GM13976 (cell line): ENCODE results near the gene CCT7.
A peak's percentile ranks its signal among the peaks of the same experiment; 100 is the strongest.
"Not testable (repeated sequence)": the region's sequence is repeated elsewhere in the genome, so short reads cannot be mapped to it uniquely, and the experiment has no call there.

ENCODE experiments used
- DNase-seq: peaks from one replicate; pipeline ENCODE4 v3.0.0; 2012; ENCODE audit warnings: low spot score
- in situ Hi-C: fragments of 300-500 bp; cut with MboI; formaldehyde crosslinking; loops from one replicate; pipeline ENCODE4 v1.12.0; 2022; ENCODE audit warnings: low sequenced_read_pairs, mixed read lengths, inconsistent platforms; ENCODE audit not compliant: unreplicated experiment
- TF ChIP-seq, protein P1 (sequence below): IDR thresholded peaks from 2 replicates; pipeline ENCODE4 v1.5.1; 2012; ENCODE audit warnings: borderline replicate concordance, mild to moderate bottlenecking; ENCODE audit not compliant: insufficient read depth; ENCODE audit errors: extremely low read depth, missing control alignments, control extremely low read depth

The CCT7 gene

DNA sequence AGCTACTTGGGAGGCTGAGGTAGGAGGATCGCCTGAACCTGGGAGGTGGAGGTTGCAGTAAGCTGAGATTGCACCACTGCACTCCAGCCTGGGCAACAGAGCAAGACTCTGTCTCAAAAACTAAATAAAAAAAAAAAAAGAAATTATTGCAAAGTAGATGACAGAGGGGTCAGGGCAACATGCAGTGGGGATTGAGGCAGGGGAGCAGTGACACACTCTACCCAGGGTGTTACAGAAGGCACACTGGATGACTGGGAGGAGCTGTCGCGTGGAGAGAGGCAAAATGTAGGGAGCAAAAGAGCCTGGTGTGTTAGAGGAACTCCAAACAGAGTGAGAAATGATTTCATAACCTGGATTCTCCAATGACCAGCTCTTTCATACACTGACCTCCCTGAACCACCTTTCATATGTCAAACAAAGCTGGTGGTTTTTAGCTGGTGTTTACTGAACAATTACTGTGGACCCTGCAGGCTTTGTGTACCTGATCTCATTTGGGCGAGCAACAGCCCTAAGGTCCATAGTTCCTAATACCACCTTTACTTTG is 28.1 kb downstream of the CCT7 start:
- DNase-seq, result no peak
- in situ Hi-C loops, result no loop called here
- TF ChIP-seq, protein P1, sequence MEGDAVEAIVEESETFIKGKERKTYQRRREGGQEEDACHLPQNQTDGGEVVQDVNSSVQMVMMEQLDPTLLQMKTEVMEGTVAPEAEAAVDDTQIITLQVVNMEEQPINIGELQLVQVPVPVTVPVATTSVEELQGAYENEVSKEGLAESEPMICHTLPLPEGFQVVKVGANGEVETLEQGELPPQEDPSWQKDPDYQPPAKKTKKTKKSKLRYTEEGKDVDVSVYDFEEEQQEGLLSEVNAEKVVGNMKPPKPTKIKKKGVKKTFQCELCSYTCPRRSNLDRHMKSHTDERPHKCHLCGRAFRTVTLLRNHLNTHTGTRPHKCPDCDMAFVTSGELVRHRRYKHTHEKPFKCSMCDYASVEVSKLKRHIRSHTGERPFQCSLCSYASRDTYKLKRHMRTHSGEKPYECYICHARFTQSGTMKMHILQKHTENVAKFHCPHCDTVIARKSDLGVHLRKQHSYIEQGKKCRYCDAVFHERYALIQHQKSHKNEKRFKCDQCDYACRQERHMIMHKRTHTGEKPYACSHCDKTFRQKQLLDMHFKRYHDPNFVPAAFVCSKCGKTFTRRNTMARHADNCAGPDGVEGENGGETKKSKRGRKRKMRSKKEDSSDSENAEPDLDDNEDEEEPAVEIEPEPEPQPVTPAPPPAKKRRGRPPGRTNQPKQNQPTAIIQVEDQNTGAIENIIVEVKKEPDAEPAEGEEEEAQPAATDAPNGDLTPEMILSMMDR, result no peak

DNA sequence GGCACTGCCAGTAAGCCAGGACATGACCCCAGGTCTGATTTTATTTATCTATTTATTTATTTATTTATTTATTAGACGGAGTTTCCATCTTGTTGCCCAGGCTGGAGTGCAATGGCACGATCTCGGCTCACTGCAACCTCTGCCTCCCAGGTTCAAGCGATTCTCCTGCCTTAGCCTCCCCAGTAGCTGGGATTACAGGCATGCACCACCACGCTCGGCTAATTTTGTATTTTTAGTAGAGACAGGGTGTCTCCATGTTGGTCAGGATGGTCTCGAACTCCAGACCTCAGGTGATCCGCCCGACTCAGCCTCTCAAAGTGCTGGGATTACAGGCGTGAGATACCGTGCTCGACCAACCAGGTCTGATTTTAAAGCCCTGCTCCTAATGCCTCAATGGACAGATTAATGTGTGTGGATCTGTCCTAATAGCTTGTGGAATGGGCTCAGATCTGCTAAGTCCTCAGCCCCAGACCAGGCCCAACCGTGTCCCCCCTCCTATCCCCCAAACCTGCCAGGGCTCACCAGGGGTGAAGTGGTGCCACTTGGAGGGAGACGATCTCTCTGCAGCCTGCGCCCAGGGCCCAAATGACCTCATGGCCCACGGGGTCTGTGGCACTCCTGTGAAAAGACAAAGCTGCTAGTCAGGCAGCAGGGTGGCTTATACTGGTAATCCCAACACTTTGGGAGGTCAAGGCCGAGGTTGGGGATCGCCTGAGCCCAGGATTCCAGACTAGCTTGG is 28.8 kb downstream of the CCT7 start:
- DNase-seq, in situ Hi-C loops: not testable (repeated sequence)

DNA sequence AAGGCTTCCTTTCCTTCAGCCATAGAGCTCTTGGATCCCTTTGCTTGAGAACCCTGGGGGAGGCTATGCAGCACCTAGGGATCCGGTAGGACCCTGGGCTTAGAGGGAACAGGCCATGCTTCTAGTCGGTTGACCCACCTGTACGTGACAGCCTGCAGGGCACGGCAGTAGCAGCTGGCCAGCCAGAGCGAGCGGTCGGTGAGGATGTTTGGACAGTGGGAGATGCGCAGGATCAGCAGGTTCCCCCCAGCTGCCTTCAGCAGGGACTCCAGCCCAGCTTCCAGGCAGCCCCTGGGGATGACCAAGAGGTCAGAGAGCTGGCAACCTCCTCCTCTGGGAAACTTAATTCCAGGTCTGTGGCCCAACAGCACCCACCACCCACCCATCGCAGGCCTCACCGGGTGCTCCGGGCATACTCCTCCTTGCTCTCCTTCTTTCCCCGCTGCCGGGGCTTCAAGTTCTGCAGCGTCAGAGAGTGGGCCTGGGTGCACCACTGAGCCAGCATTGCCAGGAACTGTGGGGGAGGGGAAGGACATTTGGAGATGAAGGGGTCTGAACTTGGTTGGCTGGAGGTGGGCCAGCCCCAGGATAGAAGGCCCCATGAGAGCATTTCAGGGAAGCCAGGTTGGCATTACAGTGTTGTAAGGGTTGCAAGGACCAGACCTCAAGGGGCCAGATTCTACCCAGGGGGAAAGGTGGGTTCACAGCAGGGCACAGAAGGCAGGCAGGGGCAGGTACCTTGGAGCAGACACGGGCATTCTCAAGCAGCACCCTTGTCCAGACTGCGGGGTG is 29.6 kb downstream of the CCT7 start:
- DNase-seq, result no peak
- TF ChIP-seq, protein P1, result no peak
- in situ Hi-C loops, result no loop called here

DNA sequence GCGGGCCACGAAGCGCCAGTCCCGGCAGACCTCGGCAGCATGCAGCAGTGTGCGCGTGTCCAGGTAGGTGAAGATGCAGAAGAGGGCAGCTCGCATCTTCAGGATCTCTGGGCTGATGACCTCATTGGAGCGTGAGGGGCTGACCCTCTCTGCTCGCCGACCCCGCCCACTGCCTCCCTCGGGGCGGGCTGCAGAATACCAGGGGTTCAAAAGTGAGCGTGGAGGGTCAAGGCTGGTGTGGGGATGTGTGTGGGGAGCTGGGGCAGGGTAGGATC is 30.2 kb downstream of the CCT7 start:
- TF ChIP-seq, protein P1, result no peak
- no peak for DNase-seq
- in situ Hi-C loops, result no loop called here

DNA sequence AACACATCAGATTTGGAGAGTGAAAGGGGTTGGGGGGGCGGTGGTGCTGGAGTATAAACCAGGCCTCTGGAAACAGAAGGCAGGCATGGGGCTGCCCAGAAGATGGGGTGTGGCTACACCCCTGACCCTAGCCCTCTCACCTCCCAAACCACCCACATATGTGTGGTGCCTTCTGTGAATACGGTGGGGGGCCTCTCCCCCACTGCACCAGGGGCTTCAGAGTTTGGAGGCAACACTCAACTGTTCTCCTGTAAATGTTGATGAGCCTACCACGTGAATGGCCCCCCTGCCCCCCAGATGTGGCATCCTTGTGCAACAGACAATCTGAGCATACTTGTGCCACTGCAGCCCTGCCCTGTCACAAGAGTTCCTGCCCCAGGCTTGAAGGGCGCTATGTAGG is 30.7 kb downstream of the CCT7 start:
- in situ Hi-C loops, result no loop called here
- DNase-seq, result no peak
- TF ChIP-seq, protein P1, result no peak

DNA sequence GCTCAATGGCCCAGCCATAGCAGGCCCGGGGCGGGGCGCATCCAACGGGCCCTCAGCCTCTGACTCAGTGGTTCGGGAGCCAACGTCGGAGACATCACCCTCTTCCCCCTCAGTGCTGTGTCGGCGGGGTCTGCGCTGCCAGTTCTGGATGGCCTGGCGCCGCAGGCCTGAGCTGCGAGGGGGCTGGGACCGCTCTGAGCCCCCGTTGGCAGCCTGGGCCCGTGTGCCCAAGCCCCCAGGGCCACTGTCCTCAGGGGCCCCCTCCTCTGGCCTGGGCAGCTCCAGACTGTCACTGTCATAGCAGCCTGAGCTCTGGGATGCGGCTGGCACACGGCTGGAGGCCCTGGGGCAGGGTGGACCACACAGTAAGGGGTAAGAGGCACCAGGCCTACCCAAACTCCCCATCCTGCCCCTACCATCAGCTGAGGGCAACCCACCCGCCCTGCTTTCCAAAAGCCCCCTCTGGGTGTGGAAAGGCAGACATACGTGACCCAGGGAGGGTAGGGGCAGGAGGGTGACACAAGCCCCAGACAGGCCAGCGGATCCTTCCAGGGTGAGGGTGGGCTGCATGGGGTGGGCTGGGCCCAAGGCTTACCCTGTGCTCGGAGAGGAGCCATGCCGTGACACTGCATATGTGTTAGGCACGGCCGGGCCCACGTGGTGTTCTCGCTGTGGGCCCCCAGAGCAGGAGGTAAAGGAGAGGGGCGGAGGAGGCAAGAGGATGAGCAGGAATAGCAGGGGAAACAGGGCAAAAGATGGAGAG is 31.4 kb downstream of the CCT7 start:
- peak; percentile 23 for DNase-seq
- TF ChIP-seq, protein P1, result no peak
- in situ Hi-C loops, result no loop called here
